ENCODE data around the gene TCFL5. TPM values are rescaled to one million over a fixed set of nuclear protein-coding genes. Genes with fewer than 3 reads are reported as not detected.

TCFL5 gene
- total RNA-seq, 1 donor from 2014 or later: 6.3 TPM

- H3K36me3 ChIP-seq (ENCODE audit: control insufficient read depth in 3 of 3, insufficient read depth in 3 of 3, low read length in 3 of 3): peaks cover 44 to 52% (median 46%) of the 10 kb centered on the region in 3 donors
- H3K9ac ChIP-seq (ENCODE audit: low read depth in 1 of 3, low read length in 3 of 3): no peak overlapping the region
- H3K27me3 ChIP-seq (ENCODE audit: control insufficient read depth in 3 of 3, insufficient read depth in 3 of 3, low read length in 3 of 3): peaks cover 0 to 17% (median 0%) of the 10 kb centered on the region in 3 donors
- H3K4me1 ChIP-seq (ENCODE audit: control insufficient read depth in 3 of 3, insufficient read depth in 3 of 3, low read length in 3 of 3): peaks cover 15 to 19% (median 17%) of the 10 kb centered on the region in 3 donors
- H3K4me3 ChIP-seq (ENCODE audit: low read length in 3 of 3): no peak overlapping the region
- H3K27ac ChIP-seq (ENCODE audit: low read depth, low read length): no peak overlapping the region
- H3K9me3 ChIP-seq (ENCODE audit: control insufficient read depth in 3 of 3, low read length in 3 of 3): no peaks in the 10 kb centered on the region
Observed at GRCh38 chr20:62896526-62896925, 34.9 kb upstream of the TCFL5 start.

GRCh38 chr20:62895539-62895938 is 33.9 kb upstream of the TCFL5 start:
- Histone ChIP-seq H3K4me3 (ENCODE audit: low read length in 3 of 3) (no peak overlapping the region), H3K36me3 (ENCODE audit: control insufficient read depth in 3 of 3, insufficient read depth in 3 of 3, low read length in 3 of 3) (peaks cover 50 to 54% (median 52%) of the 10 kb centered on the region in 3 donors), H3K27me3 (ENCODE audit: control insufficient read depth in 3 of 3, insufficient read depth in 3 of 3, low read length in 3 of 3) (peaks cover 0 to 17% (median 0%) of the 10 kb centered on the region in 3 donors), H3K27ac (ENCODE audit: low read depth, low read length) (no peak overlapping the region), H3K4me1 (ENCODE audit: control insufficient read depth in 3 of 3, insufficient read depth in 3 of 3, low read length in 3 of 3) (peaks cover 13 to 15% (median 13%) of the 10 kb centered on the region in 3 donors), H3K9me3 (ENCODE audit: control insufficient read depth in 3 of 3, low read length in 3 of 3) (no peaks in the 10 kb centered on the region), H3K9ac (ENCODE audit: low read depth in 1 of 3, low read length in 3 of 3) (no peak overlapping the region)

- H3K27me3 ChIP-seq (ENCODE audit: control insufficient read depth in 3 of 3, insufficient read depth in 3 of 3, low read length in 3 of 3): peaks cover 0 to 16% (median 0%) of the 10 kb centered on the region in 3 donors
- H3K9ac ChIP-seq (ENCODE audit: low read depth in 1 of 3, low read length in 3 of 3): no peak overlapping the region
- H3K9me3 ChIP-seq (ENCODE audit: control insufficient read depth in 3 of 3, low read length in 3 of 3): no peaks in the 10 kb centered on the region
- no peak overlapping the region for H3K4me3 ChIP-seq (ENCODE audit: low read length in 3 of 3)
- no peak overlapping the region for H3K27ac ChIP-seq (ENCODE audit: low read depth, low read length)
- peaks cover 2% of the 10 kb centered on the region in 3 donors for H3K4me1 ChIP-seq (ENCODE audit: control insufficient read depth in 3 of 3, insufficient read depth in 3 of 3, low read length in 3 of 3)
- H3K36me3 ChIP-seq (ENCODE audit: control insufficient read depth in 3 of 3, insufficient read depth in 3 of 3, low read length in 3 of 3): peaks cover 63 to 67% (median 65%) of the 10 kb centered on the region in 3 donors
Observed at GRCh38 chr20:62894261-62894660, 32.6 kb upstream of the TCFL5 start.

- H3K4me3 ChIP-seq (ENCODE audit: low read length in 3 of 3): no peak overlapping the region
- peaks cover 68 to 73% (median 70%) of the 10 kb centered on the region in 3 donors for H3K36me3 ChIP-seq (ENCODE audit: control insufficient read depth in 3 of 3, insufficient read depth in 3 of 3, low read length in 3 of 3)
- H3K27ac ChIP-seq (ENCODE audit: low read depth, low read length): no peak overlapping the region
- H3K9me3 ChIP-seq (ENCODE audit: control insufficient read depth in 3 of 3, low read length in 3 of 3): no peaks in the 10 kb centered on the region
- no peak overlapping the region for H3K9ac ChIP-seq (ENCODE audit: low read depth in 1 of 3, low read length in 3 of 3)
- H3K27me3 ChIP-seq (ENCODE audit: control insufficient read depth in 3 of 3, insufficient read depth in 3 of 3, low read length in 3 of 3): peaks cover 0 to 10% (median 0%) of the 10 kb centered on the region in 3 donors
- no peaks in the 10 kb centered on the region for H3K4me1 ChIP-seq (ENCODE audit: control insufficient read depth in 3 of 3, insufficient read depth in 3 of 3, low read length in 3 of 3)
Observed at GRCh38 chr20:62893700-62894099, 32.1 kb upstream of the TCFL5 start.

GRCh38 chr20:62892348-62893304 is 31.0 kb upstream of the TCFL5 start:
- peaks cover 79 to 83% (median 81%) of the 10 kb centered on the region in 3 donors for H3K36me3 ChIP-seq (ENCODE audit: control insufficient read depth in 3 of 3, insufficient read depth in 3 of 3, low read length in 3 of 3)
- no peak overlapping the region for H3K27ac ChIP-seq (ENCODE audit: low read depth, low read length)
- no peaks in the 10 kb centered on the region for H3K4me1 ChIP-seq (ENCODE audit: control insufficient read depth in 3 of 3, insufficient read depth in 3 of 3, low read length in 3 of 3)
- H3K27me3 ChIP-seq (ENCODE audit: control insufficient read depth in 3 of 3, insufficient read depth in 3 of 3, low read length in 3 of 3): no peaks in the 10 kb centered on the region
- no peak overlapping the region for H3K4me3 ChIP-seq (ENCODE audit: low read length in 3 of 3)
- H3K9ac ChIP-seq (ENCODE audit: low read depth in 1 of 3, low read length in 3 of 3): no peak overlapping the region
- H3K9me3 ChIP-seq (ENCODE audit: control insufficient read depth in 3 of 3, low read length in 3 of 3): no peaks in the 10 kb centered on the region

GRCh38 chr20:62891111-62891510 is 29.5 kb upstream of the TCFL5 start:
- H3K4me3 ChIP-seq (ENCODE audit: low read length in 3 of 3): no peak overlapping the region
- no peak overlapping the region for H3K27ac ChIP-seq (ENCODE audit: low read depth, low read length)
- no peaks in the 10 kb centered on the region for H3K4me1 ChIP-seq (ENCODE audit: control insufficient read depth in 3 of 3, insufficient read depth in 3 of 3, low read length in 3 of 3)
- peaks cover 83 to 87% (median 87%) of the 10 kb centered on the region in 3 donors for H3K36me3 ChIP-seq (ENCODE audit: control insufficient read depth in 3 of 3, insufficient read depth in 3 of 3, low read length in 3 of 3)
- no peaks in the 10 kb centered on the region for H3K27me3 ChIP-seq (ENCODE audit: control insufficient read depth in 3 of 3, insufficient read depth in 3 of 3, low read length in 3 of 3)
- no peak overlapping the region for H3K9ac ChIP-seq (ENCODE audit: low read depth in 1 of 3, low read length in 3 of 3)
- H3K9me3 ChIP-seq (ENCODE audit: control insufficient read depth in 3 of 3, low read length in 3 of 3): no peaks in the 10 kb centered on the region

- Histone ChIP-seq H3K4me3 (ENCODE audit: low read length in 3 of 3) (no peak overlapping the region), H3K9me3 (ENCODE audit: control insufficient read depth in 3 of 3, low read length in 3 of 3) (no peaks in the 10 kb centered on the region), H3K27ac (ENCODE audit: low read depth, low read length) (no peak overlapping the region), H3K27me3 (ENCODE audit: control insufficient read depth in 3 of 3, insufficient read depth in 3 of 3, low read length in 3 of 3) (no peaks in the 10 kb centered on the region), H3K36me3 (ENCODE audit: control insufficient read depth in 3 of 3, insufficient read depth in 3 of 3, low read length in 3 of 3) (peaks cover 78 to 84% (median 81%) of the 10 kb centered on the region in 3 donors), H3K9ac (ENCODE audit: low read depth in 1 of 3, low read length in 3 of 3) (no peak overlapping the region), H3K4me1 (ENCODE audit: control insufficient read depth in 3 of 3, insufficient read depth in 3 of 3, low read length in 3 of 3) (no peaks in the 10 kb centered on the region)
Observed at GRCh38 chr20:62890444-62890843, 28.8 kb upstream of the TCFL5 start.

GRCh38 chr20:62889871-62890270 is 28.2 kb upstream of the TCFL5 start:
- Histone ChIP-seq H3K4me3 (ENCODE audit: low read length in 3 of 3) (no peak overlapping the region), H3K9me3 (ENCODE audit: control insufficient read depth in 3 of 3, low read length in 3 of 3) (no peaks in the 10 kb centered on the region), H3K36me3 (ENCODE audit: control insufficient read depth in 3 of 3, insufficient read depth in 3 of 3, low read length in 3 of 3) (peaks cover 74 to 80% (median 77%) of the 10 kb centered on the region in 3 donors), H3K9ac (ENCODE audit: low read depth in 1 of 3, low read length in 3 of 3) (no peak overlapping the region), H3K27me3 (ENCODE audit: control insufficient read depth in 3 of 3, insufficient read depth in 3 of 3, low read length in 3 of 3) (no peaks in the 10 kb centered on the region), H3K27ac (ENCODE audit: low read depth, low read length) (no peak overlapping the region), H3K4me1 (ENCODE audit: control insufficient read depth in 3 of 3, insufficient read depth in 3 of 3, low read length in 3 of 3) (no peaks in the 10 kb centered on the region)

GRCh38 chr20:62889411-62889810 is 27.8 kb upstream of the TCFL5 start:
- H3K4me3 ChIP-seq (ENCODE audit: low read length in 3 of 3): no peak overlapping the region
- H3K27ac ChIP-seq (ENCODE audit: low read depth, low read length): no peak overlapping the region
- no peak overlapping the region for H3K9ac ChIP-seq (ENCODE audit: low read depth in 1 of 3, low read length in 3 of 3)
- H3K9me3 ChIP-seq (ENCODE audit: control insufficient read depth in 3 of 3, low read length in 3 of 3): no peaks in the 10 kb centered on the region
- H3K36me3 ChIP-seq (ENCODE audit: control insufficient read depth in 3 of 3, insufficient read depth in 3 of 3, low read length in 3 of 3): peaks cover 70 to 77% (median 76%) of the 10 kb centered on the region in 3 donors
- no peaks in the 10 kb centered on the region for H3K27me3 ChIP-seq (ENCODE audit: control insufficient read depth in 3 of 3, insufficient read depth in 3 of 3, low read length in 3 of 3)
- H3K4me1 ChIP-seq (ENCODE audit: control insufficient read depth in 3 of 3, insufficient read depth in 3 of 3, low read length in 3 of 3): no peaks in the 10 kb centered on the region

- H3K4me3 ChIP-seq (ENCODE audit: low read length in 3 of 3): no peak overlapping the region
- H3K27ac ChIP-seq (ENCODE audit: low read depth, low read length): no peak overlapping the region
- H3K27me3 ChIP-seq (ENCODE audit: control insufficient read depth in 3 of 3, insufficient read depth in 3 of 3, low read length in 3 of 3): no peaks in the 10 kb centered on the region
- H3K4me1 ChIP-seq (ENCODE audit: control insufficient read depth in 3 of 3, insufficient read depth in 3 of 3, low read length in 3 of 3): no peaks in the 10 kb centered on the region
- no peaks in the 10 kb centered on the region for H3K9me3 ChIP-seq (ENCODE audit: control insufficient read depth in 3 of 3, low read length in 3 of 3)
- peaks cover 65 to 72% (median 71%) of the 10 kb centered on the region in 3 donors for H3K36me3 ChIP-seq (ENCODE audit: control insufficient read depth in 3 of 3, insufficient read depth in 3 of 3, low read length in 3 of 3)
- H3K9ac ChIP-seq (ENCODE audit: low read depth in 1 of 3, low read length in 3 of 3): no peak overlapping the region
Observed at GRCh38 chr20:62888910-62889309, 27.3 kb upstream of the TCFL5 start.
